GM12878 (cell line): ENCODE data around the gene FOXJ3. TPM values are rescaled to one million over a fixed set of nuclear protein-coding genes. Genes with fewer than 3 reads are reported as not detected.

ENCODE experiments used
- ATAC-seq: fragments of 200-7000 bp; cut with Tn5 transposase; 3 replicates; pipeline ENCODE4 v1.9.1; 2020; ENCODE audit warnings: mild to moderate bottlenecking, moderate library complexity
- BruUV-seq: library from RNA; stranded (reverse); fragments of 400-500 nt; replicated peaks from 2 replicates; lab custom pipeline; 2021; lab: Mats Ljungman, UMichigan
- CTCF ChIA-PET: fragments of 300-600 bp; sonication (Branson Sonifier 250); formaldehyde crosslinking; extraction: SDS; loops from one replicate; lab custom pipeline; 2021; ENCODE audit warnings: inconsistent platforms; lab: Yijun Ruan, JAX
- POLR2A ChIA-PET: fragments of 350-600 bp; formaldehyde crosslinking; extraction: SDS; loops from one replicate; lab custom pipeline; 2021; ENCODE audit warnings: inconsistent platforms; lab: Charles Lee
- RAD21 ChIA-PET: fragments of 300-600 bp; sonication (Branson Sonifier 250); formaldehyde crosslinking; loops from one replicate; lab custom pipeline; 2023; ENCODE audit warnings: antibody characterized with exemption; ENCODE audit not compliant: unreplicated experiment; lab: Charles Lee
- SMC1A ChIA-PET: fragments of 300-600 bp; sonication (Branson Sonifier 250); formaldehyde crosslinking; loops from one replicate; lab custom pipeline; 2023; ENCODE audit not compliant: unreplicated experiment, uncharacterized antibody; lab: Charles Lee
- DNase-seq: peaks from one replicate; pipeline ENCODE4 v3.0.0-alpha.2; 2011; ENCODE audit warnings: low read depth, low spot score
- FAIRE-seq: peaks from 3 replicates; lab custom pipeline; 2011; peaks lifted over from hg19 to GRCh38; lab: Jason Lieb, UNC
- H2AFZ ChIP-seq: 2 replicates; pipeline ENCODE4 v1.6.0; 2011; ENCODE audit warnings: low read depth, low read length, control low read depth; ENCODE audit not compliant: control insufficient read depth
- H3K27ac ChIP-seq: 2 replicates; pipeline ENCODE4 v1.5.1; 2011; ENCODE audit warnings: control low read depth; ENCODE audit not compliant: control insufficient read depth, insufficient read depth
- H3K27me3 ChIP-seq, 2 experiments: replicated peaks in 1 of 2; 2 replicates each; pipeline versions ENCODE4 v1.6.0 to v1.6.1; 2011; ENCODE audit warnings: low read length in 1 of 2; ENCODE audit not compliant: control insufficient read depth in 2 of 2, insufficient read depth in 2 of 2
- H3K36me3 ChIP-seq, 2 experiments: 2 replicates each; pipeline ENCODE4 v1.5.1; 2011; ENCODE audit warnings: low read length in 1 of 2; ENCODE audit not compliant: control insufficient read depth in 2 of 2, insufficient read depth in 2 of 2
- H3K4me1 ChIP-seq: 2 replicates; pipeline ENCODE4 v1.6.1; 2011; ENCODE audit warnings: mild to moderate bottlenecking, low read length, moderate library complexity, mixed read lengths; ENCODE audit not compliant: control insufficient read depth, insufficient read depth
- H3K4me2 ChIP-seq: 2 replicates; pipeline ENCODE4 v1.6.0; 2011; ENCODE audit warnings: control low read depth; ENCODE audit not compliant: control insufficient read depth, insufficient read depth
- H3K4me3 ChIP-seq: fragments of 200-600 bp; sonication (generic); 2 replicates; pipeline ENCODE4 v1.5.1; 2016
- H3K79me2 ChIP-seq: 2 replicates; pipeline ENCODE4 v1.6.0; 2011; ENCODE audit warnings: low read length; ENCODE audit not compliant: control insufficient read depth, insufficient read depth
- H3K9ac ChIP-seq: 2 replicates; pipeline ENCODE4 v1.8.0; 2011; ENCODE audit warnings: low read length, control low read depth, mixed read lengths; ENCODE audit not compliant: control insufficient read depth, insufficient read depth
- H3K9me3 ChIP-seq: replicated peaks from 3 replicates; pipeline ENCODE4 v1.5.1; 2011; ENCODE audit warnings: mild to moderate bottlenecking, low read length; ENCODE audit not compliant: control insufficient read depth, insufficient read depth
- H4K20me1 ChIP-seq: 2 replicates; pipeline ENCODE4 v1.6.0; 2011; ENCODE audit not compliant: control insufficient read depth, insufficient read depth
- CBFB ChIP-seq: IDR thresholded peaks from 2 replicates; pipeline ENCODE4 v1.6.1; 2016; ENCODE audit warnings: antibody characterized with exemption, low read depth
- CHD1 ChIP-seq: IDR thresholded peaks from 2 replicates; pipeline ENCODE4 v1.6.1; 2012; ENCODE audit warnings: low read depth, low read length, improper control_type of control experiment
- DPF2 ChIP-seq: fragments of 450-650 bp; IDR thresholded peaks from 2 replicates; pipeline ENCODE4 v1.6.1; 2017; ENCODE audit warnings: mild to moderate bottlenecking
- EED ChIP-seq: sonication (generic); IDR thresholded peaks from 2 replicates; pipeline ENCODE4 v1.6.1; 2016; ENCODE audit warnings: antibody characterized with exemption, low read depth
- ESRRA ChIP-seq: IDR thresholded peaks from 2 replicates; pipeline ENCODE4 v1.6.1; 2012; ENCODE audit warnings: mild to moderate bottlenecking, low read length, improper control_type of control experiment
- GABPA ChIP-seq: IDR thresholded peaks from 2 replicates; pipeline ENCODE4 v1.6.1; 2014; ENCODE audit warnings: antibody characterized with exemption, low read depth, mild to moderate bottlenecking, inconsistent platforms
- IRF3 ChIP-seq: fragments of 450-650 bp; IDR thresholded peaks from 2 replicates; pipeline ENCODE4 v1.6.1; 2014; ENCODE audit warnings: mild to moderate bottlenecking
- JUNB ChIP-seq: IDR thresholded peaks from 2 replicates; pipeline ENCODE4 v1.6.1; 2016; ENCODE audit warnings: antibody characterized with exemption, mild to moderate bottlenecking
- MTA2 ChIP-seq: fragments of 450-650 bp; IDR thresholded peaks from 2 replicates; pipeline ENCODE4 v1.6.1; 2016; ENCODE audit warnings: low read depth, mild to moderate bottlenecking, moderate library complexity
- NFYA ChIP-seq: IDR thresholded peaks from 2 replicates; pipeline ENCODE4 v1.6.1; 2011; ENCODE audit warnings: low read depth, mild to moderate bottlenecking, low read length, improper control_type of control experiment, borderline replicate concordance
- REST ChIP-seq: IDR thresholded peaks from 2 replicates; pipeline ENCODE4 v1.6.1; 2012; ENCODE audit warnings: mild to moderate bottlenecking, low read depth, low read length
- RFX5 ChIP-seq: IDR thresholded peaks from 2 replicates; pipeline ENCODE4 v1.6.1; 2011; ENCODE audit warnings: low read depth, low read length, improper control_type of control experiment
- SIN3A ChIP-seq: IDR thresholded peaks from 2 replicates; pipeline ENCODE4 v1.6.1; 2012; ENCODE audit warnings: low read depth, low read length, improper control_type of control experiment
- SP1 ChIP-seq: IDR thresholded peaks from one replicate; pipeline ENCODE4 v1.6.1; 2011; ENCODE audit warnings: low read depth, low read length
- ZNF592 ChIP-seq: fragments of 450-650 bp; IDR thresholded peaks from 2 replicates; pipeline ENCODE4 v1.6.1; 2017; ENCODE audit warnings: mild to moderate bottlenecking, moderate library complexity
- ZSCAN29 ChIP-seq: fragments of 450-650 bp; IDR thresholded peaks from 2 replicates; pipeline ENCODE4 v1.6.1; 2017; ENCODE audit warnings: mild to moderate bottlenecking, moderate library complexity
- WGBS: methylation state at CpG from one replicate; pipeline ENCODE4 v1.1.6; 2016; ENCODE audit warnings: low lambda C conversion rate; ENCODE audit not compliant: insufficient replicate concordance, insufficient coverage; ENCODE audit errors: missing lambda C conversion rate; 5-methylcytosine and 5-hydroxymethylcytosine counted together
- in situ Hi-C: fragments of 300-500 bp; cut with MboI; formaldehyde crosslinking; loops from 9 replicates; pipeline ENCODE4 v1.14.3; 2018; ENCODE audit warnings: mixed read lengths
- intact Hi-C: fragments of 100-400 bp; cut with micrococcal nuclease; formaldehyde crosslinking; loops from one replicate; pipeline ENCODE4 v1.14.2; 2022; ENCODE audit not compliant: unreplicated experiment
- polyA plus RNA-seq, 11 experiments: library from polyadenylated mRNA; depleted of rRNA in 4 of 11; unstranded in 6 of 11; stranded (reverse) in 5 of 11; fragments of >200 nt; fragmentation: Nextera tagmentation in 4 of 11; fragmentation: Illumina TruSeq in 1 of 11; extraction: Ambion mirVana in 4 of 11; extraction: Trizol in 1 of 11; gene quantifications; 1 replicate in 1 of 11; 2 replicates in 10 of 11; pipeline versions ENCODE4 v1.2.1 to v1.2.3, GENCODE V29; 2011 to 2016; ENCODE audit warnings: inconsistent platforms in 2 of 11, missing spikeins in 2 of 11, low read depth in 1 of 11
- total RNA-seq, 4 experiments: library from RNA; depleted of rRNA in 3 of 4; stranded (reverse); fragments of >200 nt in 3 of 4; fragmentation: Illumina TruSeq in 1 of 4; extraction: Trizol in 1 of 4; gene quantifications; 2 replicates each; pipeline versions ENCODE4 v1.2.1 to v1.2.3, GENCODE V29; 2013 to 2021

FOXJ3 gene
- total and polyA plus RNA-seq, 10 of the 15 experiments (the other 5 are each of a cell fraction or from before 2014, with no cell fraction given): 9.5 to 54.2 (median 24.7) TPM

- FAIRE-seq (no peak), ATAC-seq (no peak), DNase-seq (no peak)
- no peak overlapping the region for H2AFZ ChIP-seq
- H3K9ac ChIP-seq: no peak overlapping the region
- H3K27me3 ChIP-seq: no peaks in the 10 kb centered on the region
- peaks cover 32% of the 10 kb centered on the region for H3K79me2 ChIP-seq
- POLR2A ChIA-PET: no interaction called here
- in situ Hi-C loops: no loop called here
- no peak overlapping the region for H3K4me3 ChIP-seq
- no peak overlapping the region for H3K27ac ChIP-seq
- no peaks in the 10 kb centered on the region for H3K4me1 ChIP-seq
- no peak overlapping the region for H3K4me2 ChIP-seq
- CTCF ChIA-PET: interaction anchor here (1.2 to 2.1 kb wide), 2 partner anchors 9 to 133 kb away, joined by 3 to 7 read pairs; no protein-coding TSS in a partner anchor
- peaks cover 13% of the 10 kb centered on the region for H3K9me3 ChIP-seq
- WGBS: 100% methylated on average over 1 of the region's 1 CpG
- intact Hi-C loops: no loop called here
- peaks cover 5 to 17% of the 10 kb centered on the region in 2 experiments for H3K36me3 ChIP-seq
- no peaks in the 10 kb centered on the region for H4K20me1 ChIP-seq
- no TSS peak for BruUV-seq
- SMC1A ChIA-PET: interaction anchor here (0.7 kb wide), 1 partner anchor 10 kb away, joined by 4 read pairs; no protein-coding TSS in a partner anchor
- RAD21 ChIA-PET: no interaction called here
- TF ChIP-seq SIN3A (no peak), MTA2 (no peak), RFX5 (no peak), CBFB (no peak), DPF2 (no peak), ESRRA (no peak), IRF3 (no peak), SP1 (no peak), CHD1 (no peak), EED (no peak), ZNF592 (no peak), ZSCAN29 (no peak), GABPA (no peak), REST (no peak), NFYA (no peak), JUNB (no peak)
These were observed 28.1 kb downstream of the FOXJ3 start for GRCh38 chr1:42306977-42307376.
